PC-3 (cell line): Measurements from ENCODE around the gene MRPL50. TPM values are rescaled to one million over a fixed set of nuclear protein-coding genes. Genes with fewer than 3 reads are reported as not detected.

Experiments used
- ATAC-seq: fragments of 200-7000 bp; cut with Tn5 transposase; 2 replicates; pipeline ENCODE4 v1.9.1; 2020; ENCODE audit warnings: mild to moderate bottlenecking, moderate library complexity
- BruUV-seq: library from RNA; stranded (reverse); fragments of 400-500 nt; replicated peaks from 2 replicates; lab custom pipeline; 2021; lab: Mats Ljungman, UMichigan
- CTCF ChIA-PET: fragments of 300-600 bp; sonication (Branson Sonifier 250); formaldehyde crosslinking; loops from one replicate; lab custom pipeline; 2022; ENCODE audit warnings: antibody characterized with exemption; lab: Charles Lee
- POLR2A ChIA-PET: fragments of 300-600 bp; sonication (Branson Sonifier 250); formaldehyde crosslinking; loops from one replicate; lab custom pipeline; 2022; ENCODE audit warnings: antibody characterized with exemption; ENCODE audit not compliant: unreplicated experiment; lab: Charles Lee
- DNase-seq: peaks from one replicate; pipeline ENCODE4 v3.0.0-alpha.2; 2015
- H2AFZ ChIP-seq: fragments of 300-600 bp; sonication (generic); 2 replicates; pipeline ENCODE4 v1.6.0; 2016; ENCODE audit warnings: antibody characterized with exemption, low read length
- H3F3A ChIP-seq: fragments of 300-600 bp; sonication (generic); one replicate; pipeline ENCODE4 v1.6.0; 2017; ENCODE audit warnings: antibody characterized with exemption, low read length, control low read depth, mild to moderate bottlenecking; ENCODE audit not compliant: unreplicated experiment
- H3K27ac ChIP-seq: fragments of 300-600 bp; sonication (generic); 2 replicates; pipeline ENCODE4 v1.5.1; 2016; ENCODE audit warnings: mild to moderate bottlenecking, low read length
- H3K27me3 ChIP-seq: fragments of 300-600 bp; sonication (generic); 2 replicates; pipeline ENCODE4 v1.6.1; 2016; ENCODE audit warnings: low read length, mixed read lengths
- H3K36me3 ChIP-seq: fragments of 300-600 bp; sonication (generic); 2 replicates; pipeline ENCODE4 v1.6.1; 2016; ENCODE audit warnings: low read depth, mixed run types, low read length, mixed read lengths
- H3K4me1 ChIP-seq: fragments of 300-600 bp; sonication (generic); 2 replicates; pipeline ENCODE4 v1.5.1; 2016; ENCODE audit warnings: low read length; ENCODE audit not compliant: insufficient read depth
- H3K4me2 ChIP-seq: fragments of 300-600 bp; sonication (generic); 2 replicates; pipeline ENCODE4 v1.6.0; 2016; ENCODE audit warnings: low read length
- H3K4me3 ChIP-seq: fragments of 300-600 bp; sonication (generic); 2 replicates; pipeline ENCODE4 v1.5.1; 2016; ENCODE audit warnings: mild to moderate bottlenecking, low read length, mixed read lengths
- H3K79me2 ChIP-seq: fragments of 300-600 bp; sonication (generic); 2 replicates; pipeline ENCODE4 v1.6.1; 2017; ENCODE audit warnings: low read length, mixed read lengths
- H3K9ac ChIP-seq: fragments of 300-600 bp; sonication (generic); 2 replicates; pipeline ENCODE4 v1.6.0; 2016; ENCODE audit warnings: mild to moderate bottlenecking, low read length
- H3K9me2 ChIP-seq: fragments of 300-600 bp; sonication (generic); replicated peaks from 2 replicates; pipeline ENCODE4 v1.6.1; 2016; ENCODE audit warnings: mixed run types, low read length, mixed read lengths
- H3K9me3 ChIP-seq: fragments of 300-600 bp; sonication (generic); 2 replicates; pipeline ENCODE4 v1.6.1; 2016; ENCODE audit warnings: low read length, mixed read lengths
- H4K20me1 ChIP-seq: fragments of 300-600 bp; sonication (generic); 2 replicates; pipeline ENCODE4 v1.6.1; 2016; ENCODE audit warnings: low read length, mixed read lengths
- CTCF ChIP-seq: fragments of 300-600 bp; sonication (generic); conservative IDR thresholded peaks from 2 replicates; pipeline ENCODE4 v1.5.1; 2017; ENCODE audit warnings: antibody characterized with exemption, low read depth, mild to moderate bottlenecking, low read length
- EZH2 ChIP-seq: fragments of 300-600 bp; sonication (generic); IDR thresholded peaks from one replicate; pipeline ENCODE4 v1.6.1; 2017; ENCODE audit warnings: antibody characterized with exemption, mild to moderate bottlenecking, low read length; ENCODE audit not compliant: unreplicated experiment
- EZH2phosphoT487 ChIP-seq: fragments of 300-600 bp; sonication (generic); IDR thresholded peaks from 2 replicates; pipeline ENCODE4 v1.6.1; 2018; ENCODE audit warnings: mild to moderate bottlenecking, antibody characterized with exemption, low read length, borderline replicate concordance
- intact Hi-C: fragments of 100-400 bp; cut with micrococcal nuclease; formaldehyde crosslinking; loops from 2 replicates; pipeline ENCODE4 v1.9.0; 2023
- total RNA-seq: library from RNA; depleted of rRNA; stranded (reverse); fragments of >200 nt; gene quantifications from 2 replicates; pipeline ENCODE4 v1.2.3, GENCODE V29; 2014

Gene MRPL50
- total RNA-seq, 1 experiment from 2014 or later: 10.2 TPM

GRCh38 chr9:101380295-101380694, 18.1 kb downstream of the MRPL50 start:
- BruUV-seq: no TSS peak
- Histone ChIP-seq H2AFZ (no peak overlapping the region), H3K9me3 (no peaks in the 10 kb centered on the region), H3K4me2 (no peak overlapping the region), H3K79me2 (no peaks in the 10 kb centered on the region), H3K36me3 (no peaks in the 10 kb centered on the region), H3K9ac (no peak overlapping the region), H3K4me3 (no peak overlapping the region), H3K27ac (no peak overlapping the region), H3K4me1 (no peaks in the 10 kb centered on the region), H4K20me1 (no peaks in the 10 kb centered on the region), H3F3A (no peaks in the 10 kb centered on the region), H3K9me2 (no peaks in the 10 kb centered on the region), H3K27me3 (no peaks in the 10 kb centered on the region)
- DNase-seq (no peak), ATAC-seq (no peak)
- intact Hi-C loops: no loop called here
- CTCF ChIA-PET: no interaction called here
- POLR2A ChIA-PET: no interaction called here
- TF ChIP-seq CTCF (no peak), EZH2 (no peak), EZH2phosphoT487 (no peak)

GRCh38 chr9:101376111-101376848, 22.1 kb downstream of the MRPL50 start:
- no peak overlapping the region for H3K4me3 ChIP-seq
- ChIA-PET POLR2A (no interaction called here), CTCF (no interaction called here)
- H3F3A ChIP-seq: no peaks in the 10 kb centered on the region
- H3K9me3 ChIP-seq: no peaks in the 10 kb centered on the region
- intact Hi-C loops: no loop called here
- BruUV-seq: no TSS peak
- H3K4me1 ChIP-seq: no peaks in the 10 kb centered on the region
- ATAC-seq: no peak
- no peaks in the 10 kb centered on the region for H4K20me1 ChIP-seq
- H3K27me3 ChIP-seq: no peaks in the 10 kb centered on the region
- no peak overlapping the region for H2AFZ ChIP-seq
- no peaks in the 10 kb centered on the region for H3K79me2 ChIP-seq
- no peaks in the 10 kb centered on the region for H3K36me3 ChIP-seq
- no peak for TF ChIP-seq CTCF
- TF ChIP-seq EZH2phosphoT487: no peak
- TF ChIP-seq EZH2: no peak
- no peak overlapping the region for H3K9ac ChIP-seq
- no peak overlapping the region for H3K4me2 ChIP-seq
- no peak for DNase-seq
- no peak overlapping the region for H3K27ac ChIP-seq
- H3K9me2 ChIP-seq: no peaks in the 10 kb centered on the region

GRCh38 chr9:101375546-101375945, 22.9 kb downstream of the MRPL50 start:
- DNase-seq: no peak
- ChIA-PET CTCF (no interaction called here), POLR2A (no interaction called here)
- Histone ChIP-seq H3F3A (no peaks in the 10 kb centered on the region), H3K9ac (no peak overlapping the region), H3K9me2 (no peaks in the 10 kb centered on the region), H3K36me3 (no peaks in the 10 kb centered on the region), H3K4me3 (no peak overlapping the region), H3K79me2 (no peaks in the 10 kb centered on the region), H3K4me1 (no peaks in the 10 kb centered on the region), H3K27me3 (no peaks in the 10 kb centered on the region), H2AFZ (no peak overlapping the region), H3K9me3 (no peaks in the 10 kb centered on the region), H3K4me2 (no peak overlapping the region), H3K27ac (no peak overlapping the region), H4K20me1 (no peaks in the 10 kb centered on the region)
- ATAC-seq: no peak
- TF ChIP-seq EZH2phosphoT487 (no peak), EZH2 (no peak), CTCF (no peak)
- no TSS peak for BruUV-seq
- intact Hi-C loops: no loop called here
